ENCODE measurements around the gene PIWIL4.

GRCh38 chr11:94568200-94568599 lies 1.0 kb downstream of the PIWIL4 start:
- TF ChIP-seq CTCF (IDR thresholded peaks at IDR 0.05; ENCODE audit: low read length) (no peak), EZH2phosphoT487 (IDR thresholded peaks at IDR 0.05; ENCODE audit: low read length) (no peak)

Measured in MM.1S (cell line).